Testis (tissue), 3 donors: ENCODE measurements around the gene DUSP7. TPM values are rescaled to one million over a fixed set of nuclear protein-coding genes. Genes with fewer than 3 reads are reported as not detected.

ENCODE experiments used
- DNase-seq: peaks from one replicate; pipeline ENCODE4 v3.0.0-alpha.2; 2019
- H3K27ac ChIP-seq, 2 donors: fragments of 200-600 bp; sonication (generic); one replicate each; pipeline ENCODE4 v1.5.1; 2019
- H3K27me3 ChIP-seq: fragments of 200-600 bp; sonication (generic); one replicate; pipeline ENCODE4 v1.5.1; 2019
- H3K36me3 ChIP-seq: fragments of 200-600 bp; sonication (generic); one replicate; pipeline ENCODE4 v1.5.1; 2017; ENCODE audit warnings: low read depth; ENCODE audit errors: missing control alignments
- H3K4me1 ChIP-seq: fragments of 200-600 bp; sonication (generic); one replicate; pipeline ENCODE4 v1.5.1; 2019
- H3K4me3 ChIP-seq, 2 donors: fragments of 200-600 bp; sonication (generic); one replicate each; pipeline ENCODE4 v1.5.1; 2017 to 2019
- H3K9me3 ChIP-seq: fragments of 200-600 bp; sonication (generic); one replicate; pipeline ENCODE4 v1.5.1; 2017
- CTCF ChIP-seq, 3 experiments: fragments of 450-650 bp in 2 of 3; fragments of 200-600 bp in 1 of 3; sonication (generic) in 1 of 3; IDR thresholded peaks; one replicate each; pipeline ENCODE4 v1.5.1; 2016 to 2019; ENCODE audit warnings: antibody characterized with exemption in 3 of 3, mild to moderate bottlenecking in 2 of 3, moderate library complexity in 1 of 3
- POLR2A ChIP-seq: fragments of 450-650 bp; IDR thresholded peaks from one replicate; pipeline ENCODE4 v1.6.1; 2017; ENCODE audit warnings: antibody characterized with exemption, mild to moderate bottlenecking, moderate library complexity
- WGBS, 2 donors: methylation state at CpG; one replicate each; pipeline ENCODE4 v1.1.5; 2018; 5-methylcytosine and 5-hydroxymethylcytosine counted together
- intact Hi-C: fragments of 100-400 bp; cut with DNase I; formaldehyde crosslinking; loops from one replicate; pipeline ENCODE4 v1.15.1; 2023; ENCODE audit warnings: low total_unique reads
- polyA plus RNA-seq: library from polyadenylated mRNA; stranded (reverse); fragments of 350-450 nt; fragmentation: Illumina TruSeq; extraction: RNeasy Lipid Tissue Mini Kit (QIAGEN cat#74804); gene quantifications from one replicate; pipeline ENCODE4 v1.2.3, GENCODE V29; 2014; ENCODE audit warnings: low read depth, low replicate concordance; ENCODE audit not compliant: insufficient read depth
- total RNA-seq, 2 donors: library from RNA; depleted of rRNA; stranded (reverse); fragments of >200 nt; gene quantifications; one replicate each; pipeline ENCODE4 v1.2.3, GENCODE V29; 2016

Gene DUSP7
- total and polyA plus RNA-seq, 3 donors from 2014 or later, result 25.1 to 48.8 (median 40.6) TPM

- WGBS, 2 donors, result 53 to 73% methylated on average over 3 to 8 of the region's 8 CpGs
- H3K27ac ChIP-seq, result peak overlapping the region; percentile 58 to 81
- H3K36me3 ChIP-seq, result no peaks in the 10 kb centered on the region
- DNase-seq, result peak; percentile 89
- no peak for TF ChIP-seq CTCF (IDR thresholded peaks at IDR 0.05)
- TF ChIP-seq POLR2A, result no peak
- H3K27me3 ChIP-seq, result no peaks in the 10 kb centered on the region
- no peak overlapping the region for H3K4me3 ChIP-seq
- no peaks in the 10 kb centered on the region for H3K9me3 ChIP-seq
- H3K4me1 ChIP-seq, result peaks cover 42% of the 10 kb centered on the region
- intact Hi-C loops, result loop anchor here (5.0 to 10.0 kb wide), 2 partner anchors 47 to 71 kb away; no protein-coding TSS in a partner anchor
Observed at GRCh38 chr3:52051444-52051843, 4.9 kb downstream of the DUSP7 start.

GRCh38 chr3:52050571-52050970 is 5.8 kb downstream of the DUSP7 start:
- H3K36me3 ChIP-seq, result no peaks in the 10 kb centered on the region
- no peaks in the 10 kb centered on the region for H3K9me3 ChIP-seq
- H3K27me3 ChIP-seq, result no peaks in the 10 kb centered on the region
- H3K27ac ChIP-seq, result no peak overlapping the region
- no peak for TF ChIP-seq CTCF (IDR thresholded peaks at IDR 0.05)
- TF ChIP-seq POLR2A, result no peak
- no peak for DNase-seq
- 86 to 89% methylated on average over 20 to 21 of the region's 21 CpGs for WGBS, 2 donors
- peaks cover 42% of the 10 kb centered on the region for H3K4me1 ChIP-seq
- no peak overlapping the region for H3K4me3 ChIP-seq
- intact Hi-C loops, result loop anchor here (5.0 to 10.0 kb wide), 2 partner anchors 46 to 72 kb away; no protein-coding TSS in a partner anchor

GRCh38 chr3:52049503-52049902 is 6.9 kb downstream of the DUSP7 start:
- intact Hi-C loops, result no loop called here
- 75 to 88% methylated on average over 2 of the region's 2 CpGs for WGBS, 2 donors
- H3K27me3 ChIP-seq, result no peaks in the 10 kb centered on the region
- H3K9me3 ChIP-seq, result no peaks in the 10 kb centered on the region
- no peak overlapping the region for H3K27ac ChIP-seq
- DNase-seq, result no peak
- H3K4me3 ChIP-seq, result no peak overlapping the region
- H3K4me1 ChIP-seq, result peaks cover 40% of the 10 kb centered on the region
- H3K36me3 ChIP-seq, result no peaks in the 10 kb centered on the region
- TF ChIP-seq CTCF (IDR thresholded peaks at IDR 0.05), result no peak
- TF ChIP-seq POLR2A, result no peak

GRCh38 chr3:52047295-52047960 is 8.9 kb downstream of the DUSP7 start:
- TF ChIP-seq POLR2A (no peak), CTCF (IDR thresholded peaks at IDR 0.05) (no peak)
- intact Hi-C loops, result no loop called here
- Histone ChIP-seq H3K4me1 (peaks cover 20% of the 10 kb centered on the region), H3K36me3 (no peaks in the 10 kb centered on the region), H3K27me3 (no peaks in the 10 kb centered on the region), H3K27ac (no peak overlapping the region), H3K4me3 (no peak overlapping the region), H3K9me3 (no peaks in the 10 kb centered on the region)
- no peak for DNase-seq
- 78 to 87% methylated on average over 9 to 20 of the region's 20 CpGs for WGBS, 2 donors

- intact Hi-C loops, result no loop called here
- no peak overlapping the region for H3K4me3 ChIP-seq
- H3K4me1 ChIP-seq, result peaks cover 14% of the 10 kb centered on the region
- H3K9me3 ChIP-seq, result no peaks in the 10 kb centered on the region
- H3K36me3 ChIP-seq, result no peaks in the 10 kb centered on the region
- no peak for DNase-seq
- 90 to 98% methylated on average over 7 of the region's 7 CpGs for WGBS, 2 donors
- no peak overlapping the region for H3K27ac ChIP-seq
- TF ChIP-seq POLR2A (no peak), CTCF (IDR thresholded peaks at IDR 0.05) (no peak)
- H3K27me3 ChIP-seq, result no peaks in the 10 kb centered on the region
Observed at GRCh38 chr3:52046902-52047239, 9.5 kb downstream of the DUSP7 start.
